Measurements from ENCODE around the gene DGKI. TPM values are rescaled to one million over a fixed set of nuclear protein-coding genes. Genes with fewer than 3 reads are reported as not detected.

Gene DGKI
- total and polyA plus RNA-seq, 2 experiments from 2014 or later = 0.16 to 1.0 TPM

DNA sequence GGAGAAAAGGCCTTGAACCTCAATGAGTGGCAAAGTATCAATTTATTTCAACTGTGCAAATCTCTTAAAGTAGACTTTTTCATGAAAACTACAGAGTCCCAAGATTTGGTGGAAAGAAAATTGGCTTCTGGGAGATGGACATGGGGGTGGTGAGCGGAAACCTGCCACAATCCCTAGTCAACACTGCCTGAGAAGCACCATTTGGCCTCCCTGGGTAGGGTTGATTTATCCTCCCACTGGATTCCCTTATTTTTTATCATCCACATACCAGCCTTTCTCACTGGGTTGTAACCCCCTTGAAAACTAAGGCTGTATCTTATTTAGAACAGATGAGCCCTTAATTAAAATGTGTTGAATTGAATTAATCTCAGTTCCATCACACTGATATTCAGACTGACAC lies 401.5 kb downstream of the DGKI start (continued):
- TF ChIP-seq, protein P1, sequence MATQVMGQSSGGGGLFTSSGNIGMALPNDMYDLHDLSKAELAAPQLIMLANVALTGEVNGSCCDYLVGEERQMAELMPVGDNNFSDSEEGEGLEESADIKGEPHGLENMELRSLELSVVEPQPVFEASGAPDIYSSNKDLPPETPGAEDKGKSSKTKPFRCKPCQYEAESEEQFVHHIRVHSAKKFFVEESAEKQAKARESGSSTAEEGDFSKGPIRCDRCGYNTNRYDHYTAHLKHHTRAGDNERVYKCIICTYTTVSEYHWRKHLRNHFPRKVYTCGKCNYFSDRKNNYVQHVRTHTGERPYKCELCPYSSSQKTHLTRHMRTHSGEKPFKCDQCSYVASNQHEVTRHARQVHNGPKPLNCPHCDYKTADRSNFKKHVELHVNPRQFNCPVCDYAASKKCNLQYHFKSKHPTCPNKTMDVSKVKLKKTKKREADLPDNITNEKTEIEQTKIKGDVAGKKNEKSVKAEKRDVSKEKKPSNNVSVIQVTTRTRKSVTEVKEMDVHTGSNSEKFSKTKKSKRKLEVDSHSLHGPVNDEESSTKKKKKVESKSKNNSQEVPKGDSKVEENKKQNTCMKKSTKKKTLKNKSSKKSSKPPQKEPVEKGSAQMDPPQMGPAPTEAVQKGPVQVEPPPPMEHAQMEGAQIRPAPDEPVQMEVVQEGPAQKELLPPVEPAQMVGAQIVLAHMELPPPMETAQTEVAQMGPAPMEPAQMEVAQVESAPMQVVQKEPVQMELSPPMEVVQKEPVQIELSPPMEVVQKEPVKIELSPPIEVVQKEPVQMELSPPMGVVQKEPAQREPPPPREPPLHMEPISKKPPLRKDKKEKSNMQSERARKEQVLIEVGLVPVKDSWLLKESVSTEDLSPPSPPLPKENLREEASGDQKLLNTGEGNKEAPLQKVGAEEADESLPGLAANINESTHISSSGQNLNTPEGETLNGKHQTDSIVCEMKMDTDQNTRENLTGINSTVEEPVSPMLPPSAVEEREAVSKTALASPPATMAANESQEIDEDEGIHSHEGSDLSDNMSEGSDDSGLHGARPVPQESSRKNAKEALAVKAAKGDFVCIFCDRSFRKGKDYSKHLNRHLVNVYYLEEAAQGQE (IDR thresholded peaks at IDR 0.05; ENCODE audit: unreplicated experiment) = no peak
- TF ChIP-seq ZNF331 (CRISPR knock-in tag; IDR thresholded peaks at IDR 0.05; ENCODE audit: low read depth) = no peak
- no peak for TF ChIP-seq EZH2 (IDR thresholded peaks at IDR 0.05; ENCODE audit: low read depth, unreplicated experiment)
- no peak for TF ChIP-seq ZNF114 (CRISPR knock-in tag; IDR thresholded peaks at IDR 0.05)
- TF ChIP-seq, protein P2, sequence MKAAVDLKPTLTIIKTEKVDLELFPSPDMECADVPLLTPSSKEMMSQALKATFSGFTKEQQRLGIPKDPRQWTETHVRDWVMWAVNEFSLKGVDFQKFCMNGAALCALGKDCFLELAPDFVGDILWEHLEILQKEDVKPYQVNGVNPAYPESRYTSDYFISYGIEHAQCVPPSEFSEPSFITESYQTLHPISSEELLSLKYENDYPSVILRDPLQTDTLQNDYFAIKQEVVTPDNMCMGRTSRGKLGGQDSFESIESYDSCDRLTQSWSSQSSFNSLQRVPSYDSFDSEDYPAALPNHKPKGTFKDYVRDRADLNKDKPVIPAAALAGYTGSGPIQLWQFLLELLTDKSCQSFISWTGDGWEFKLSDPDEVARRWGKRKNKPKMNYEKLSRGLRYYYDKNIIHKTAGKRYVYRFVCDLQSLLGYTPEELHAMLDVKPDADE (IDR thresholded peaks at IDR 0.05) = no peak

DNA sequence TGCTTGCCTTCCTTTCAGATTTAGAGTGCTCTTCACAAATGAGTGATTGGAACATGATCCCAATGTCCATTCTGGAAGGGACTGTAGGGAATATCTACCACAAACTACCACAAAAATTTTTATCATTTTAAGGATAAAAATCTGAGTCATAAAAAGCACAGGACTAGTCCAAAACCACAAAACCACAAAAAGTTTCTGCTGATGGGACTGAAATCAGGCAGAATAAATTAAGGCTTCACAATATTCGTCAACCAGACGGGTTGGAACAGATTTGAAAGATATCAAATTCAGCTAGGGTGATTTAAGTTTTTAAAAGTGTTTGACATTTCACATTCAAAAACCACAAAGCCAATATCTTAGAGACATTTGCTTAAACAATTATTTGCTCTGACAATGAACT lies 403.2 kb downstream of the DGKI start:
- no peaks in the 10 kb centered on the region for H3K4me1 ChIP-seq (ENCODE audit: insufficient read depth)
- H3K9me2 ChIP-seq (ENCODE audit: insufficient read depth) = no peaks in the 10 kb centered on the region; the same call in none of the 2 replicates
- no peaks in the 10 kb centered on the region for H3K79me2 ChIP-seq (replicated peaks; ENCODE audit: insufficient read depth)
- H3F3A ChIP-seq (replicated peaks; ENCODE audit: low read depth) = no peaks in the 10 kb centered on the region
- H3K4me3 ChIP-seq = no peak overlapping the region
- H3K4me2 ChIP-seq = no peak overlapping the region
- Mint-ChIP-seq H3K36me3 (ENCODE audit: low read depth) (no peaks in the 10 kb centered on the region), H3K9me3 (no peaks in the 10 kb centered on the region), H3K27me3 (ENCODE audit: insufficient read depth, low read depth, poor library complexity) (peaks cover 4% of the 10 kb centered on the region), H3K27ac (no peak overlapping the region), H3K4me1 (peaks cover 9% of the 10 kb centered on the region), H3K4me3 (no peak overlapping the region)
- no peaks in the 10 kb centered on the region for H3K36me3 ChIP-seq (ENCODE audit: insufficient read depth)
- no peak for DNase-seq (ENCODE audit: low spot score)
- no peak overlapping the region for H2AFZ ChIP-seq
- ATAC-seq = no peak
- no peaks in the 10 kb centered on the region for H4K20me1 ChIP-seq (replicated peaks; ENCODE audit: insufficient read depth)
- H3K27me3 ChIP-seq (ENCODE audit: insufficient read depth) = no peaks in the 10 kb centered on the region
- no peak overlapping the region for H3K27ac ChIP-seq (ENCODE audit: low read depth)
- TF ChIP-seq, protein P2 (IDR thresholded peaks at IDR 0.05) = no peak
- TF ChIP-seq ZNF114 (CRISPR knock-in tag; IDR thresholded peaks at IDR 0.05) = no peak
- no peak for TF ChIP-seq JUNB (IDR thresholded peaks at IDR 0.05; ENCODE audit: unreplicated experiment)
- no peak for TF ChIP-seq POLR2AphosphoS5 (IDR thresholded peaks at IDR 0.05; ENCODE audit: low read depth)
- no peak for TF ChIP-seq STAT1 (IDR thresholded peaks at IDR 0.05; ENCODE audit: unreplicated experiment)
- no peak for TF ChIP-seq CREB1 (CRISPR knock-in tag; IDR thresholded peaks at IDR 0.05; ENCODE audit: low read depth)
- TF ChIP-seq ZNF331 (CRISPR knock-in tag; IDR thresholded peaks at IDR 0.05; ENCODE audit: low read depth) = no peak
- TF ChIP-seq EZH2 (IDR thresholded peaks at IDR 0.05; ENCODE audit: low read depth, unreplicated experiment) = no peak
- TF ChIP-seq, protein P3, sequence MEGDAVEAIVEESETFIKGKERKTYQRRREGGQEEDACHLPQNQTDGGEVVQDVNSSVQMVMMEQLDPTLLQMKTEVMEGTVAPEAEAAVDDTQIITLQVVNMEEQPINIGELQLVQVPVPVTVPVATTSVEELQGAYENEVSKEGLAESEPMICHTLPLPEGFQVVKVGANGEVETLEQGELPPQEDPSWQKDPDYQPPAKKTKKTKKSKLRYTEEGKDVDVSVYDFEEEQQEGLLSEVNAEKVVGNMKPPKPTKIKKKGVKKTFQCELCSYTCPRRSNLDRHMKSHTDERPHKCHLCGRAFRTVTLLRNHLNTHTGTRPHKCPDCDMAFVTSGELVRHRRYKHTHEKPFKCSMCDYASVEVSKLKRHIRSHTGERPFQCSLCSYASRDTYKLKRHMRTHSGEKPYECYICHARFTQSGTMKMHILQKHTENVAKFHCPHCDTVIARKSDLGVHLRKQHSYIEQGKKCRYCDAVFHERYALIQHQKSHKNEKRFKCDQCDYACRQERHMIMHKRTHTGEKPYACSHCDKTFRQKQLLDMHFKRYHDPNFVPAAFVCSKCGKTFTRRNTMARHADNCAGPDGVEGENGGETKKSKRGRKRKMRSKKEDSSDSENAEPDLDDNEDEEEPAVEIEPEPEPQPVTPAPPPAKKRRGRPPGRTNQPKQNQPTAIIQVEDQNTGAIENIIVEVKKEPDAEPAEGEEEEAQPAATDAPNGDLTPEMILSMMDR (conservative IDR thresholded peaks at IDR 0.05; ENCODE audit: low read depth in 2 of 2) = no peak
- no peak for TF ChIP-seq EZH2phosphoT487 (IDR thresholded peaks at IDR 0.05; ENCODE audit: unreplicated experiment)
- no peak for TF ChIP-seq NANOG (IDR thresholded peaks at IDR 0.05; ENCODE audit: borderline replicate concordance)
- TF ChIP-seq, protein P1 (IDR thresholded peaks at IDR 0.05; ENCODE audit: unreplicated experiment) = no peak

Data from GM23338 (cell line).